ENCODE measurements around the gene NDUFB1.

GRCh38 chr14:92161521-92161920 is 40.0 kb upstream of the NDUFB1 start:
- TF ChIP-seq CTCF (IDR thresholded peaks at IDR 0.05; ENCODE audit: low read length), result no peak
- TF ChIP-seq EZH2 (optimal IDR thresholded peaks at IDR 0.05; ENCODE audit: low read depth, low read length), result no peak
